Fibroblast of mammary gland (primary cell): ENCODE results near the gene KCNIP4.

Experiments
- DNase-seq: peaks from one replicate; pipeline ENCODE4 v3.0.0-alpha.2; 2010; ENCODE audit warnings: low read depth
- H3K4me3 ChIP-seq: 2 replicates; pipeline ENCODE4 v1.5.1; 2011; ENCODE audit warnings: low read depth, mild to moderate bottlenecking, low read length, moderate library complexity; ENCODE audit not compliant: control insufficient read depth
- TF ChIP-seq, protein P1 (sequence below): conservative IDR thresholded peaks from 2 replicates; pipeline ENCODE4 v1.5.1; 2011; ENCODE audit warnings: low read depth, low read length, inconsistent platforms; ENCODE audit not compliant: control insufficient read depth, insufficient read depth

The KCNIP4 gene

DNA sequence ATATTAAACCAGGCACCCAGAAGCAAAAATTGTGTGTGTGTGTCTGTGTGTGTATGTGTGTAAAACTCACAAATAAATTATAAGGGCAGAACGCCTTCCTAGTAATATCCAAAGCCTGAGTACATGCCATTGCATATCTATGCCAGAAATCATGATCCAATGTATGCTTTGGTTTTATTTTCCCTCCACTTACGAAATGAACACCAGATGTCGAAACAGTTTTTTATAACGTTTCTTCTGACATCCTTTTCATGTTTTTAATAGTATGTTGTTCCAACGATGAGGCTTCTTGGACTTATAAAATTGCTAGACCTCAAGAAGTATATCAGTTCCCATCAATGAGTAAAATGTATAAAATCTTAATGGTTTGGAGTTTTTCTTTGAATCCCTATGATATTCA, 55.4 kb downstream of the KCNIP4 start:
- DNase-seq: peak; percentile 62
- no peak overlapping the region for H3K4me3 ChIP-seq
- TF ChIP-seq, protein P1, sequence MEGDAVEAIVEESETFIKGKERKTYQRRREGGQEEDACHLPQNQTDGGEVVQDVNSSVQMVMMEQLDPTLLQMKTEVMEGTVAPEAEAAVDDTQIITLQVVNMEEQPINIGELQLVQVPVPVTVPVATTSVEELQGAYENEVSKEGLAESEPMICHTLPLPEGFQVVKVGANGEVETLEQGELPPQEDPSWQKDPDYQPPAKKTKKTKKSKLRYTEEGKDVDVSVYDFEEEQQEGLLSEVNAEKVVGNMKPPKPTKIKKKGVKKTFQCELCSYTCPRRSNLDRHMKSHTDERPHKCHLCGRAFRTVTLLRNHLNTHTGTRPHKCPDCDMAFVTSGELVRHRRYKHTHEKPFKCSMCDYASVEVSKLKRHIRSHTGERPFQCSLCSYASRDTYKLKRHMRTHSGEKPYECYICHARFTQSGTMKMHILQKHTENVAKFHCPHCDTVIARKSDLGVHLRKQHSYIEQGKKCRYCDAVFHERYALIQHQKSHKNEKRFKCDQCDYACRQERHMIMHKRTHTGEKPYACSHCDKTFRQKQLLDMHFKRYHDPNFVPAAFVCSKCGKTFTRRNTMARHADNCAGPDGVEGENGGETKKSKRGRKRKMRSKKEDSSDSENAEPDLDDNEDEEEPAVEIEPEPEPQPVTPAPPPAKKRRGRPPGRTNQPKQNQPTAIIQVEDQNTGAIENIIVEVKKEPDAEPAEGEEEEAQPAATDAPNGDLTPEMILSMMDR: no peak

DNA sequence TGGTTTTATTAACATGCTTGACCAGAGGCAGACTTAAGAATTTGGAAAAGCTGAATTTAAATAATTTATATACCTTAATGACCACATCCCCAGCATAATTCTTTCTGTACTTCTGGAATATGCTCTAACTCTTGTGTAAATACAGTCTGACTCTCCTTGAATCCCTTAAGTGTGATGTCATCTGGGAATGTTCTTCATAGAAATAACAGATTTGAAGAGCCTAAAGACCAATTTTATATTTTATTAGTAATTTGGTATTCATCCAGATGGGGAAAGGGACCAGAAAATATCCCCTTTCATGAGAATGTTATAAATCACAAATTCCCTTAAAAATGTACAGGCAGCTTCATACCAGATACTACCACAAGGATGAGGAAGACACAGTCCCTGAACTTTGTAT, 58.3 kb downstream of the KCNIP4 start:
- H3K4me3 ChIP-seq: no peak overlapping the region
- no peak for DNase-seq
- TF ChIP-seq, protein P1: no peak

DNA sequence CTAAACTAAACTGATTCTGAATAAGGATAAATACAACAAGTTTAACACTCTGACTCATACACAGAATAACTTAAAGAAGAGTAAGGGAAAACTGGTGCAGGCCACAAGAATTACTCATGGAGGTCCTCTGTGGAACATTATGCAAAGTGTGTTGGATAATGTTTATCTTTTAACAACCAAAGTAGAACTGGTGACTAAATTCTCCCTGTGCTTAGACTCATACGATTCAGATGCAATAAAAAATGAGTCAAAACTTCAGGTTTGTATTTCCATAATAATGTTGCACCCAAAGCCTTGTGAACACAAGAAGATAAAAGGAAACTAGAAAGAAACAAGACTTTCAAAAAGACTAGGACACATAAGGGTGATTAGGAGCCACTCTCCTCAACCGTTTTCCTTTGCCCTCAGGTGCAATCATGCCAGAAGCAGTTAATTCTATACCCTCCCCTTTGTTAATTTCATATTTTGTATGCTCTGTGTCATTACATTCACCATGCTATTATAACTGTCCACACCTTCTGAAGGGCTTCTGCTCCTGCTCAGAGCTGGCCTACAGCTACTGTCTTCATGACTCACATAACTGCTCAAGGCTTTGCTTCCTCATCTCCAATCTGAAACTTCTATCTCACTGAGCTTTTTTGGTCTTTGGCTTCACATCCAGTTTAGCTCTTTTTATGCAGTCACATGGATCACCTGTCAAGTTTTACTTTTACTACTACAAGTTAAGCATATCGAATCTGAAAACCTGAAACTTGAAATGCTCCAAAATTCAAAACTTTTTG, 60.2 kb downstream of the KCNIP4 start:
- peak; percentile 97 for DNase-seq
- TF ChIP-seq, protein P1: no peak
- H3K4me3 ChIP-seq: no peak overlapping the region

DNA sequence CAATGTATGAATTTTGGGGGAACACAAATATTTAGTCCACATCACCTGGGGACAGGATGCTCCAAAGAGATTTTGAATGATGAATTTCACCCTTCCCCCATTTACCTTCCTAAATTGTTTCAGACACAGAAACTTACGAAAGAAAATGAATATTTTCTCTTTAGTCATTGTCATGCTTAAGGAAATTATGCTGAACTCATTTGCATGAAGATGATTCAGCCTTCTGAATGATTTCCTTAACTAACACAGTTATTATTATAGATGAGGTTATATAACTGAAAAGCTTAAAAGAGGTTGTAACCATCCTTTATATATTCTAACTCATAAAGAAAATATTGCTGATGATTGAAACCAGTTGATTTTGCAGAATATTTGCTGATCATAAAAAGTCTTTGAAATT, 61.1 kb downstream of the KCNIP4 start:
- peak; percentile 53 for DNase-seq
- no peak overlapping the region for H3K4me3 ChIP-seq
- TF ChIP-seq, protein P1: no peak

DNA sequence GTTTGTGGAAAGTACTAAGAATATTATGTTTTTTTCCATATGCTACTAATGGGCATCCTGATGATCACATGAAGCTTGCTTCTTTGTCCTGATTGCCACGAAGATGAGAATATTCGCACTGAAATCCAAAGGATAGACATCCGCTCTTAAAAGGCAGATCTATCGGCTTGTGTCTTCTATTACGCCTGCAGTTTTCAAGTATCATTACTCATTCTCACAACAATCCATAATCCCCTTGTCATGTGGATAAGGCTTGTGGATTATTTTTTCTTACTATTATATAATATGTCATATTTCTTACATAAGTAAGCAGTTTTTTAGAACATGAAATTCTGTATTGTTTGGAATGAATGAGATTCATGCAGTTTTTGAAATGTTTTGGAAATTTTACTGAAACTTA, 62.8 kb downstream of the KCNIP4 start:
- H3K4me3 ChIP-seq: peak overlapping the region; percentile 8
- TF ChIP-seq, protein P1: no peak
- peak; percentile 55 for DNase-seq

DNA sequence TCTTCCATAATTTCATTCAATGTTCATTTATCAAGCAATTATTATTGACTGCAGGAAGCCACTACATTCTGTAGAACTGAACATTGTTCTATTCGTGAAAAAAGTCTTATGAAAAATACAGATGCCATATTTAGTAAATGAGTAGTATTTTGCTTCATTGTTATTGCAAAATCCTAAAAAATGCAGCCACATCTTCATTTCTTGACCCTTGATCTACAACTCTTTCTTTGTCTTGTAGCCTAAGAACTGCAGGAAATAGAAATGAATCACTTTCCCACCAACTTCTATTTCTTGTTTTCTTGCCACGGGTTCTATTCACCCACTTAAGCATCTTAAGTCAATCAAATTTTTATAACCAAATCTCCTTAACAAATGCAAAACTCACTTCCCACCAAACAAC, 63.3 kb downstream of the KCNIP4 start:
- DNase-seq: peak; percentile 84
- no peak overlapping the region for H3K4me3 ChIP-seq
- TF ChIP-seq, protein P1: no peak
